Neural cell (in vitro differentiated cells): Measurements from ENCODE around the gene DBF4B.

Experiments
- CTCF ChIP-seq: fragments of 450-650 bp; IDR thresholded peaks from 2 replicates; pipeline ENCODE4 v1.5.1; 2014; ENCODE audit warnings: antibody characterized with exemption, mild to moderate bottlenecking, moderate library complexity; ENCODE audit not compliant: poor library complexity, severe bottlenecking
- RAD21 ChIP-seq: fragments of 450-650 bp; conservative IDR thresholded peaks from 2 replicates; pipeline ENCODE4 v1.6.1; 2014; ENCODE audit warnings: antibody characterized with exemption, mild to moderate bottlenecking, moderate library complexity
- SMC3 ChIP-seq: fragments of 450-650 bp; conservative IDR thresholded peaks from 2 replicates; pipeline ENCODE4 v1.6.1; 2014; ENCODE audit warnings: antibody characterized with exemption, mild to moderate bottlenecking, moderate library complexity; ENCODE audit not compliant: poor library complexity
- TAF1 ChIP-seq: IDR thresholded peaks from 2 replicates; pipeline ENCODE4 v1.6.1; 2012; ENCODE audit warnings: low read depth

GRCh38 chr17:44757045-44757917, 48.8 kb downstream of the DBF4B start:
- TF ChIP-seq SMC3 (no peak), TAF1 (no peak), CTCF (no peak), RAD21 (no peak)
